ENCODE data around the gene MAML2.

- TF ChIP-seq POLR2AphosphoS5 (IDR thresholded peaks at IDR 0.05; ENCODE audit: low read depth, low read length) (no peak), CTCF (IDR thresholded peaks at IDR 0.05) (no peak)
Measured at GRCh38 chr11:96267496-96268032, 75.4 kb downstream of the MAML2 start.

Measured in Panc1 (cell line).